Gastrocnemius medialis (tissue), 4 donors: ENCODE measurements around the gene CDC42BPA. TPM values are rescaled to one million over a fixed set of nuclear protein-coding genes. Genes with fewer than 3 reads are reported as not detected.

Source experiments
- ATAC-seq, 2 donors: fragments of 150-250 bp; one replicate each; pipeline ENCODE4 v1.9.1; 2016
- DNase-seq, 2 donors: peaks; one replicate each; pipeline ENCODE4 v3.0.0-alpha.2; 2019
- H3K27ac ChIP-seq, 4 donors: fragments of 200-600 bp; sonication (generic); 1 replicate in 1 of 4; 2 replicates in 3 of 4; pipeline ENCODE4 v1.5.1; 2016 to 2018; ENCODE audit warnings: mild to moderate bottlenecking in 2 of 4, moderate library complexity in 1 of 4
- H3K27me3 ChIP-seq, 3 donors: fragments of 200-600 bp; sonication (generic) in 2 of 3; 1 replicate in 1 of 3; 2 replicates in 2 of 3; pipeline versions ENCODE4 v1.5.1 to v1.6.0; 2016 to 2019; ENCODE audit warnings: mild to moderate bottlenecking in 1 of 3, moderate library complexity in 1 of 3
- H3K36me3 ChIP-seq, 2 donors: fragments of 200-600 bp; sonication (generic) in 1 of 2; one replicate each; pipeline ENCODE4 v1.5.1; 2017 to 2018
- H3K4me1 ChIP-seq, 2 donors: fragments of 200-600 bp; sonication (generic) in 1 of 2; one replicate each; pipeline ENCODE4 v1.5.1; 2016 to 2017; ENCODE audit warnings: mild to moderate bottlenecking in 2 of 2
- H3K4me3 ChIP-seq, 4 donors: fragments of 200-600 bp; sonication (generic) in 3 of 4; 1 replicate in 1 of 4; 2 replicates in 3 of 4; pipeline ENCODE4 v1.5.1; 2016 to 2019; ENCODE audit warnings: mild to moderate bottlenecking in 2 of 4
- H3K9me3 ChIP-seq, 3 donors: fragments of 200-600 bp; sonication (generic) in 2 of 3; 1 replicate in 1 of 3; 2 replicates in 2 of 3; pipeline ENCODE4 v1.5.1; 2016 to 2019
- POLR2A ChIP-seq, 2 donors: fragments of 450-650 bp; IDR thresholded peaks; one replicate each; pipeline ENCODE4 v1.6.1; 2017; ENCODE audit warnings: antibody characterized with exemption in 2 of 2, mild to moderate bottlenecking in 2 of 2, moderate library complexity in 2 of 2
- in situ Hi-C, 4 donors: fragments of 200-750 bp; cut with MboI; loops; one replicate each; pipeline versions ENCODE4 v1.15.0 to v1.8.0; 2017; ENCODE audit warnings: low sequenced_read_pairs in 4 of 4
- intact Hi-C: fragments of 100-400 bp; cut with DNase I; formaldehyde crosslinking; loops from one replicate; pipeline ENCODE4 v1.15.1; 2023; ENCODE audit warnings: low total_unique reads
- total RNA-seq, 4 donors: library from RNA; depleted of rRNA; stranded (reverse); fragments of >200 nt; gene quantifications; one replicate each; pipeline versions ENCODE4 v1.1.0 to v1.2.3, GENCODE V29; 2016
- TF ChIP-seq, protein P1 (sequence below), 5 experiments: fragments of 450-650 bp in 3 of 5; fragments of 200-600 bp in 2 of 5; sonication (generic) in 2 of 5; IDR thresholded peaks in 4 of 5; conservative IDR thresholded peaks in 1 of 5; 1 replicate in 4 of 5; 2 replicates in 1 of 5; pipeline ENCODE4 v1.5.1; 2016 to 2019; ENCODE audit warnings: antibody characterized with exemption in 5 of 5, mild to moderate bottlenecking in 3 of 5, moderate library complexity in 3 of 5

CDC42BPA gene
- total RNA-seq, 4 donors from 2014 or later = 13.9 to 30.6 (median 16.6) TPM

DNA sequence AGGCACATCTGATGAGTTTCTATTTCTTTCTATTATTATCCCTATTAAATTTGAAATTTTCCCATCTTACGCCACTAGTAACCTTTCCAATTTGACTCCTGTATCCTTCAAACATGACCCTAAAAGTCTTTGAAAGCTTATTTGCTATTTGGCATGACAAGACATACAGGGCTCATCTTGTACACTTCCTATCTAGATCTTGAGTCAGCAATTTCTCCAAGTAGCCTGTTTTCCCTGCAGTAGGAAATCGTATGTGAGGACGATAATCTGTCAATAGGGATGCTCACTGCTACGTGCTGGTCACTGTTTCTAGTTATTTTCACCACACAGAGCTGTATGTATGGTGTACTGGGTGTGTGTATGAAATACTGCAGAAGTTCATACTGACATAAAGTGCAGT lies 142.7 kb downstream of the CDC42BPA start:
- TF ChIP-seq, protein P1, sequence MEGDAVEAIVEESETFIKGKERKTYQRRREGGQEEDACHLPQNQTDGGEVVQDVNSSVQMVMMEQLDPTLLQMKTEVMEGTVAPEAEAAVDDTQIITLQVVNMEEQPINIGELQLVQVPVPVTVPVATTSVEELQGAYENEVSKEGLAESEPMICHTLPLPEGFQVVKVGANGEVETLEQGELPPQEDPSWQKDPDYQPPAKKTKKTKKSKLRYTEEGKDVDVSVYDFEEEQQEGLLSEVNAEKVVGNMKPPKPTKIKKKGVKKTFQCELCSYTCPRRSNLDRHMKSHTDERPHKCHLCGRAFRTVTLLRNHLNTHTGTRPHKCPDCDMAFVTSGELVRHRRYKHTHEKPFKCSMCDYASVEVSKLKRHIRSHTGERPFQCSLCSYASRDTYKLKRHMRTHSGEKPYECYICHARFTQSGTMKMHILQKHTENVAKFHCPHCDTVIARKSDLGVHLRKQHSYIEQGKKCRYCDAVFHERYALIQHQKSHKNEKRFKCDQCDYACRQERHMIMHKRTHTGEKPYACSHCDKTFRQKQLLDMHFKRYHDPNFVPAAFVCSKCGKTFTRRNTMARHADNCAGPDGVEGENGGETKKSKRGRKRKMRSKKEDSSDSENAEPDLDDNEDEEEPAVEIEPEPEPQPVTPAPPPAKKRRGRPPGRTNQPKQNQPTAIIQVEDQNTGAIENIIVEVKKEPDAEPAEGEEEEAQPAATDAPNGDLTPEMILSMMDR (IDR thresholded peaks at IDR 0.05 in 4 of 5, conservative IDR thresholded peaks at IDR 0.05 in 1 of 5) = no peak
- no peak for TF ChIP-seq POLR2A (IDR thresholded peaks at IDR 0.05)
- intact Hi-C loops = no loop called here
- no peak overlapping the region for H3K27ac ChIP-seq
- peaks cover 0 to 14% of the 10 kb centered on the region in 2 donors for H3K4me1 ChIP-seq
- no peak for DNase-seq
- ATAC-seq = no peak
- no peak overlapping the region for H3K4me3 ChIP-seq
- in situ Hi-C loops = no loop called here
- no peaks in the 10 kb centered on the region for H3K9me3 ChIP-seq
- H3K36me3 ChIP-seq = no peaks in the 10 kb centered on the region
- no peaks in the 10 kb centered on the region for H3K27me3 ChIP-seq

DNA sequence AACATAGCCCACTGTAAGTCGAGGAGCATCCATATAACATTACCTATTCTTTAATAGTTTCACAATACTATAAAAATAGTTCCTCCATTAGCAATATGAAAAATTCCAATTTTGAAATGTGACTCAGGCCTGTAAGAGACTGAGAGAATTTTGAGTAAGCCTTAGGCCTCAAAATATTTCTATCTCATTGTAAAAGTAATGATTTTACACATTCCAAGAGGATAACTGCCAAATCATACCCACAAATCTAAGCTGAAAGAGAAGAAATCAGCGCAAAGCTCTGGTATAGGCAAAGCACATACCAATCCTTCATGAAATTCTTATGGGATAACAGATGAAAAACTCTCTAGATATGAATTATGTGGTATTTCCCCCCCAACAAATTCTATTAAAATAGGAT lies 144.1 kb downstream of the CDC42BPA start:
- Histone ChIP-seq H3K27ac (no peak overlapping the region), H3K9me3 (no peaks in the 10 kb centered on the region), H3K4me1 (peaks cover 0 to 14% of the 10 kb centered on the region in 2 donors), H3K36me3 (no peaks in the 10 kb centered on the region), H3K27me3 (no peaks in the 10 kb centered on the region), H3K4me3 (no peak overlapping the region)
- in situ Hi-C loops (no loop called here), intact Hi-C loops (no loop called here)
- DNase-seq = no peak
- ATAC-seq = no peak
- TF ChIP-seq, protein P1 (IDR thresholded peaks at IDR 0.05 in 4 of 5, conservative IDR thresholded peaks at IDR 0.05 in 1 of 5) = no peak
- TF ChIP-seq POLR2A (IDR thresholded peaks at IDR 0.05) = no peak

DNA sequence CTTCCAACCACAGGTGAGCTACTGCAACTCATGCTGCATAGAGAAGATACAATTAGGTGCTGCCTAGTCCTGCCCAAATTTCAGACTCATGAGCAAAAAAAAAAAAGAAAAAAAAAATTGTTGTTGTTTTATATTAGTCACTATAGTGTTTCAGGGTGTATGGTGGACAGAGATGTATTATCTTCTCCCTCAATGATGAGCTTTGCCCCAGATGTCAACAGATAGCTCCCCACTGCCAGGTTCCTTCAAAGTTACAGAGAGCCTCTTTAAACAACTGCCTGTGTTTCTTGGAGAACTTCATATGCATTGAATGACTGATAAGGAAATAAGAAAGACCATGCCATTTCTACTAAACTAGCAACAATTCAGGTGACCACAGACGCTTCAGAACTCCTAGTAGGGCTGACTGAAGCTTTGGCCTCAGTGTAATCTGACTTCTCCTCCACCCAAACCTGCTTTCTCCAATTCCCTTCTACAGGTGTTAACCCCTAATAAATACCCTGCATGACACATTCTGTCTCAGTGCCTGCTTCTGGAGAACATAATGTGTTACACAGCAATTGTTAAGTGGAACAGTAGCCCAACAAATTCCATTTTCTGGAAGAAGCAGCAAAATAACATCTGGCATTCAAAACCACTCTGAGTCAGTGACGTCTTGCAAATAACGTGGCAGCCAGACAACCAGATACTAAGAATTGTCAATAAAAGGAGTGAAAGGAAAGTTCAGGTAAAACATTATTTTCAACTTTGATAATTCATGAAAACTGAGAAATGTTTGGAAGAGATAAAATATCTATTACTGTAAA lies 147.7 kb downstream of the CDC42BPA start:
- in situ Hi-C loops = no loop called here
- DNase-seq (no peak), ATAC-seq (no peak)
- Histone ChIP-seq H3K27me3 (no peaks in the 10 kb centered on the region), H3K4me3 (no peak overlapping the region), H3K4me1 (peaks cover 0 to 14% of the 10 kb centered on the region in 2 donors), H3K9me3 (no peaks in the 10 kb centered on the region), H3K36me3 (no peaks in the 10 kb centered on the region), H3K27ac (no peak overlapping the region)
- intact Hi-C loops = no loop called here
- TF ChIP-seq, protein P1 (IDR thresholded peaks at IDR 0.05 in 4 of 5, conservative IDR thresholded peaks at IDR 0.05 in 1 of 5) = no peak
- no peak for TF ChIP-seq POLR2A (IDR thresholded peaks at IDR 0.05)

DNA sequence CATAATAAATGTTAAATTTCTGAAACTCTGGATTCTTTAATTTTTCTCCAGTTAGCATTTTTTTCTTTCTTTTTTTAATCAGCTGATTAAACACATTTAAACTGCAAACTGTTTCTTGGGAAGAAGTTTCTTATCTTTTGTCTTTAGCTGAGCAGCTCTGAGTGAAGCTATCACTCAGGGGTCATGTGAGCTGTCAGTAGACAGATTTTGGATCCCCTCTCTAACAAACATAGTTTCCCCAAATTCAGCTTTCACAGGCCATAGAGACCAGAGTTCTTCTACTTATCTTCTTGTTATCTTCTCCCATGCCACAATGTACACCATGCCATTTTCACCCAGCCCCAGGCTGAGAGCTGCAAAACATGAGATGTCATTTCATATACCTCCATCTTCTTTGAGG lies 148.9 kb downstream of the CDC42BPA start:
- H3K9me3 ChIP-seq = no peaks in the 10 kb centered on the region
- DNase-seq = no peak
- intact Hi-C loops = no loop called here
- H3K27me3 ChIP-seq = no peaks in the 10 kb centered on the region
- in situ Hi-C loops = no loop called here
- ATAC-seq = no peak
- no peak overlapping the region for H3K27ac ChIP-seq
- H3K4me3 ChIP-seq = no peak overlapping the region
- TF ChIP-seq, protein P1 (IDR thresholded peaks at IDR 0.05 in 4 of 5, conservative IDR thresholded peaks at IDR 0.05 in 1 of 5) = no peak
- TF ChIP-seq POLR2A (IDR thresholded peaks at IDR 0.05) = no peak
- H3K36me3 ChIP-seq = no peaks in the 10 kb centered on the region
- H3K4me1 ChIP-seq = peaks cover 0 to 9% of the 10 kb centered on the region in 2 donors
